ENCODE measurements around the gene CDK4. TPM values are rescaled to one million over a fixed set of nuclear protein-coding genes. Genes with fewer than 3 reads are reported as not detected.

CDK4 gene
- total RNA-seq, 4 donors from 2014 or later, result 42.8 to 96.9 (median 60.4) TPM

GRCh38 chr12:57769594-57769993, 17.5 kb upstream of the CDK4 start:
- H3K4me1 ChIP-seq, result peaks cover 34 to 54% (median 39%) of the 10 kb centered on the region in 3 donors
- no peak overlapping the region for H3K4me3 ChIP-seq
- no peak for DNase-seq
- intact Hi-C loops (cut with DNase I), result no loop called here
- H3K9me3 ChIP-seq, result no peaks in the 10 kb centered on the region
- H3K27me3 ChIP-seq, result peaks cover 0 to 29% (median 8%) of the 10 kb centered on the region in 4 donors
- TF ChIP-seq CTCF (IDR thresholded peaks at IDR 0.05), result no peak
- no peak for TF ChIP-seq POLR2A (IDR thresholded peaks at IDR 0.05)
- no peak overlapping the region for H3K27ac ChIP-seq
- peaks cover 0 to 38% (median 5%) of the 10 kb centered on the region in 3 donors for H3K36me3 ChIP-seq
- 94 to 100% methylated on average over 2 to 9 of the region's 11 CpGs for WGBS, 2 donors

GRCh38 chr12:57767876-57768275, 15.8 kb upstream of the CDK4 start:
- 88 to 95% methylated on average over 3 of the region's 3 CpGs for whole genome bisulfite sequencing, 2 donors
- intact Hi-C loops (cut with DNase I), result no loop called here
- peaks cover 33 to 45% (median 35%) of the 10 kb centered on the region in 3 donors for H3K4me1 ChIP-seq

GRCh38 chr12:57767305-57767698, 15.2 kb upstream of the CDK4 start:
- peaks cover 33 to 44% (median 35%) of the 10 kb centered on the region in 3 donors for H3K4me1 ChIP-seq
- TF ChIP-seq POLR2A (IDR thresholded peaks at IDR 0.05), result no peak
- TF ChIP-seq CTCF (IDR thresholded peaks at IDR 0.05), result no peak
- no peaks in the 10 kb centered on the region for H3K9me3 ChIP-seq
- peaks cover 0 to 33% (median 5%) of the 10 kb centered on the region in 3 donors for H3K36me3 ChIP-seq
- H3K27ac ChIP-seq, result no peak overlapping the region
- H3K4me3 ChIP-seq, result no peak overlapping the region
- H3K27me3 ChIP-seq, result peaks cover 0 to 51% (median 10%) of the 10 kb centered on the region in 4 donors
- intact Hi-C loops (cut with DNase I), result no loop called here
- DNase-seq, result no peak

More at GRCh38 chr12:57767876-57768275, 15.8 kb upstream of the CDK4 start:
- H3K4me3 ChIP-seq, result no peak overlapping the region
- no peaks in the 10 kb centered on the region for H3K9me3 ChIP-seq
- TF ChIP-seq CTCF (IDR thresholded peaks at IDR 0.05), result no peak
- no peak for TF ChIP-seq POLR2A (IDR thresholded peaks at IDR 0.05)
- no peak for DNase-seq
- peaks cover 0 to 46% (median 10%) of the 10 kb centered on the region in 4 donors for H3K27me3 ChIP-seq
- peaks cover 0 to 33% (median 5%) of the 10 kb centered on the region in 3 donors for H3K36me3 ChIP-seq
- H3K27ac ChIP-seq, result no peak overlapping the region

- H3K27ac ChIP-seq, result no peak within 1 kb of the TSS
- peak within 1 kb of the TSS; percentile 23 to 70 (median 52) for H3K4me3 ChIP-seq
These were observed 14.6 kb upstream of the CDK4 start, which contains the start of gene CYP27B1 for GRCh38 chr12:57766464-57767304. Gene CYP27B1 (minus strand): TSS chr12:57767078. CDS start chr12:57767041, 37 bp downstream.

More at GRCh38 chr12:57766464-57767304, 14.6 kb upstream of the CDK4 start, which contains the start of gene CYP27B1:
- Histone ChIP-seq H3K9me3 (no peaks in the 10 kb centered on the region), H3K4me1 (peaks cover 32 to 44% (median 35%) of the 10 kb centered on the region in 3 donors), H3K27me3 (peaks cover 0 to 55% (median 10%) of the 10 kb centered on the region in 4 donors), H3K36me3 (peaks cover 0 to 33% (median 5%) of the 10 kb centered on the region in 3 donors)
- no peak for DNase-seq
- no peak for TF ChIP-seq POLR2A (IDR thresholded peaks at IDR 0.05)
- TF ChIP-seq CTCF (IDR thresholded peaks at IDR 0.05), result no peak
- intact Hi-C loops (cut with DNase I), result no loop called here
- 3 to 12% methylated on average over 16 to 22 of the region's 38 CpGs for WGBS, 2 donors

Data from esophagus squamous epithelium (tissue), 5 donors.